IMR-90 (cell line): ENCODE measurements around the gene RNASET2. TPM values are rescaled to one million over a fixed set of nuclear protein-coding genes. Genes with fewer than 3 reads are reported as not detected.

Source experiments
- ATAC-seq: fragments of 200-7000 bp; cut with Tn5 transposase; 2 replicates; pipeline ENCODE4 v1.9.1; 2020; ENCODE audit warnings: low read depth, mild to moderate bottlenecking, moderate library complexity
- BruUV-seq: library from RNA; stranded (reverse); fragments of 400-500 nt; replicated peaks from 2 replicates; lab custom pipeline; 2021; lab: Mats Ljungman, UMichigan
- CTCF ChIA-PET: fragments of 300-600 bp; formaldehyde crosslinking; extraction: SDS; loops from one replicate; lab custom pipeline; 2021; ENCODE audit warnings: antibody characterized with exemption; lab: Yijun Ruan, JAX
- POLR2A ChIA-PET: fragments of 300-600 bp; sonication (Branson Sonifier 250); formaldehyde crosslinking; loops from one replicate; lab custom pipeline; 2022; ENCODE audit warnings: antibody characterized with exemption; ENCODE audit not compliant: unreplicated experiment; lab: Charles Lee
- DNase-seq: peaks from one replicate; pipeline ENCODE4 v3.0.0; 2013
- H2AFZ ChIP-seq: replicated peaks from 2 replicates; pipeline ENCODE3; 2013; ENCODE audit warnings: low read length, mild to moderate bottlenecking; ENCODE audit not compliant: poor library complexity
- H2AK5ac ChIP-seq: 2 replicates; pipeline ENCODE4 v1.6.1; 2013; ENCODE audit warnings: low read depth, low read length, inconsistent platforms
- H2AK9ac ChIP-seq: replicated peaks from 2 replicates; pipeline ENCODE3; 2013; ENCODE audit warnings: mild to moderate bottlenecking, low read depth, low read length, moderate library complexity; ENCODE audit not compliant: poor library complexity
- H2BK120ac ChIP-seq: 2 replicates; pipeline ENCODE4 v1.6.1; 2013; ENCODE audit warnings: low read depth, low read length, inconsistent platforms
- H2BK15ac ChIP-seq: 3 replicates; pipeline ENCODE4 v1.6.1; 2013; ENCODE audit warnings: low read depth, low read length, inconsistent platforms
- H2BK20ac ChIP-seq: 2 replicates; pipeline ENCODE4 v1.6.1; 2013; ENCODE audit warnings: low read depth, mild to moderate bottlenecking, inconsistent platforms, low read length, moderate library complexity
- H2BK5ac ChIP-seq: 2 replicates; pipeline ENCODE4 v1.6.1; 2013; ENCODE audit warnings: mild to moderate bottlenecking, low read depth, low read length, inconsistent platforms; ENCODE audit not compliant: poor library complexity, severe bottlenecking
- H3K14ac ChIP-seq: replicated peaks from 2 replicates; pipeline ENCODE4 v1.6.1; 2013; ENCODE audit warnings: low read depth, low read length, inconsistent platforms
- H3K18ac ChIP-seq: 2 replicates; pipeline ENCODE4 v1.6.1; 2013; ENCODE audit warnings: low read depth, low read length, control low read depth
- H3K23ac ChIP-seq: 2 replicates; pipeline ENCODE4 v1.6.1; 2013; ENCODE audit warnings: low read depth, low read length, inconsistent platforms
- H3K27ac ChIP-seq: 2 replicates; pipeline ENCODE4 v1.5.1; 2013; ENCODE audit warnings: mild to moderate bottlenecking, control low read depth, low read length; ENCODE audit not compliant: insufficient read depth
- H3K27me3 ChIP-seq: 2 replicates; pipeline ENCODE4 v1.6.1; 2013; ENCODE audit warnings: low read length; ENCODE audit not compliant: control insufficient read depth, insufficient read depth
- H3K36me3 ChIP-seq: 2 replicates; pipeline ENCODE4 v1.6.1; 2013; ENCODE audit warnings: low read length, mixed read lengths; ENCODE audit not compliant: control insufficient read depth, insufficient read depth
- H3K4ac ChIP-seq: 2 replicates; pipeline ENCODE4 v1.6.1; 2013; ENCODE audit warnings: low read depth, low read length, inconsistent platforms
- H3K4me1 ChIP-seq: 2 replicates; pipeline ENCODE4 v1.6.1; 2013; ENCODE audit warnings: low read length, mixed read lengths; ENCODE audit not compliant: control insufficient read depth, insufficient read depth
- H3K4me2 ChIP-seq: 2 replicates; pipeline ENCODE4 v1.6.1; 2013; ENCODE audit warnings: low read depth, mild to moderate bottlenecking, control low read depth, low read length, moderate library complexity
- H3K4me3 ChIP-seq: 2 replicates; pipeline ENCODE4 v1.5.1; 2013; ENCODE audit warnings: low read depth, mild to moderate bottlenecking, control low read depth, low read length, moderate library complexity; ENCODE audit not compliant: insufficient read depth
- H3K56ac ChIP-seq: 2 replicates; pipeline ENCODE4 v1.6.1; 2013; ENCODE audit warnings: low read length, inconsistent platforms; ENCODE audit not compliant: insufficient read depth; ENCODE audit errors: extremely low read depth
- H3K79me1 ChIP-seq, 2 experiments: 2 replicates each; pipeline ENCODE4 v1.6.1; 2013; ENCODE audit warnings: low read length in 2 of 2, inconsistent platforms in 1 of 2, low read depth in 1 of 2
- H3K9ac ChIP-seq: 2 replicates; pipeline ENCODE4 v1.6.1; 2013; ENCODE audit warnings: low read depth, low read length, control low read depth
- H3K9me1 ChIP-seq: 2 replicates; pipeline ENCODE4 v1.6.1; 2013; ENCODE audit warnings: low read length, inconsistent platforms; ENCODE audit not compliant: insufficient read depth
- H3K9me3 ChIP-seq: 2 replicates; pipeline ENCODE4 v1.6.1; 2013; ENCODE audit warnings: low read length; ENCODE audit not compliant: control insufficient read depth, insufficient read depth
- H4K20me1 ChIP-seq: 2 replicates; pipeline ENCODE4 v1.6.1; 2013; ENCODE audit warnings: low read length, inconsistent platforms; ENCODE audit not compliant: insufficient read depth
- H4K5ac ChIP-seq: 2 replicates; pipeline ENCODE4 v1.6.1; 2013; ENCODE audit warnings: mild to moderate bottlenecking, low read depth, low read length, control low read depth
- H4K8ac ChIP-seq, 2 experiments: 2 replicates each; pipeline ENCODE4 v1.6.1; 2013; ENCODE audit warnings: low read depth in 2 of 2, low read length in 2 of 2, control low read depth in 1 of 2, inconsistent platforms in 1 of 2
- H4K91ac ChIP-seq: 2 replicates; pipeline ENCODE4 v1.6.1; 2013; ENCODE audit warnings: low read depth, low read length, inconsistent platforms; ENCODE audit not compliant: insufficient read depth
- BHLHE40 ChIP-seq: fragments of 150-350 bp; IDR thresholded peaks from 2 replicates; pipeline ENCODE4 v1.6.1; 2016; ENCODE audit warnings: mild to moderate bottlenecking, low read depth, low read length
- CEBPB ChIP-seq: IDR thresholded peaks from 2 replicates; pipeline ENCODE4 v1.6.1; 2012; ENCODE audit warnings: low read depth, low read length, improper control_type of control experiment
- CHD1 ChIP-seq: IDR thresholded peaks from 2 replicates; pipeline ENCODE4 v1.6.1; 2012; ENCODE audit warnings: low read depth, low read length, improper control_type of control experiment
- CTCF ChIP-seq: conservative IDR thresholded peaks from 2 replicates; pipeline ENCODE4 v1.5.1; 2012; ENCODE audit warnings: mild to moderate bottlenecking, low read depth, low read length, improper control_type of control experiment
- ELK1 ChIP-seq: fragments of 150-350 bp; IDR thresholded peaks from 2 replicates; pipeline ENCODE4 v1.6.1; 2016; ENCODE audit warnings: low read depth, mild to moderate bottlenecking, low read length, moderate library complexity, borderline replicate concordance
- FOS ChIP-seq: fragments of 150-350 bp; IDR thresholded peaks from 2 replicates; pipeline ENCODE4 v1.6.1; 2016; ENCODE audit warnings: low read depth, low read length
- MAFK ChIP-seq: IDR thresholded peaks from 2 replicates; pipeline ENCODE4 v1.6.1; 2012; ENCODE audit warnings: low read depth, low read length, improper control_type of control experiment
- MAZ ChIP-seq: IDR thresholded peaks from 2 replicates; pipeline ENCODE4 v1.6.1; 2012; ENCODE audit warnings: low read depth, mild to moderate bottlenecking, low read length, improper control_type of control experiment, moderate library complexity, borderline replicate concordance
- MXI1 ChIP-seq: IDR thresholded peaks from 2 replicates; pipeline ENCODE4 v1.6.1; 2012; ENCODE audit warnings: low read depth, mild to moderate bottlenecking, low read length, moderate library complexity, borderline replicate concordance
- NFE2L2 ChIP-seq: fragments of 150-350 bp; IDR thresholded peaks from 2 replicates; pipeline ENCODE4 v1.6.1; 2016; ENCODE audit warnings: low read depth, mild to moderate bottlenecking, low read length
- POLR2A ChIP-seq: IDR thresholded peaks from 2 replicates; pipeline ENCODE4 v1.6.1; 2012; ENCODE audit warnings: mild to moderate bottlenecking, low read depth, low read length
- RAD21 ChIP-seq: IDR thresholded peaks from 2 replicates; pipeline ENCODE4 v1.6.1; 2012; ENCODE audit warnings: low read length, improper control_type of control experiment
- RFX5 ChIP-seq: IDR thresholded peaks from 2 replicates; pipeline ENCODE4 v1.8.0; 2012; ENCODE audit warnings: low read depth, mild to moderate bottlenecking, low read length, moderate library complexity
- SMC3 ChIP-seq: fragments of 150-350 bp; IDR thresholded peaks from 2 replicates; pipeline ENCODE4 v1.6.1; 2016; ENCODE audit warnings: low read depth, mild to moderate bottlenecking, antibody characterized with exemption, low read length, moderate library complexity
- USF2 ChIP-seq: fragments of 150-350 bp; IDR thresholded peaks from 2 replicates; pipeline ENCODE4 v1.6.1; 2017; ENCODE audit warnings: mild to moderate bottlenecking, antibody characterized with exemption, low read length, low read depth
- WGBS, 2 experiments: methylation state at CpG; one replicate each; pipeline versions ENCODE4 v1.1.5 to v1.1.7; 2013; ENCODE audit warnings: missing lambda C conversion rate in 2 of 2; ENCODE audit not compliant: insufficient read length in 1 of 2; ENCODE audit errors: extremely low coverage in 2 of 2; 5-methylcytosine and 5-hydroxymethylcytosine counted together
- dilution Hi-C: fragments of 300-500 bp; cut with HindIII; formaldehyde crosslinking; loops from one replicate; pipeline ENCODE4 v1.14.3; 2018; ENCODE audit warnings: low sequenced_read_pairs; ENCODE audit not compliant: unreplicated experiment
- in situ Hi-C: fragments of 300-500 bp; cut with MboI; formaldehyde crosslinking; loops from 3 replicates; pipeline ENCODE4 v1.14.3; 2019; ENCODE audit warnings: low sequenced_read_pairs, inconsistent platforms, mixed read lengths
- intact Hi-C: fragments of 100-400 bp; cut with micrococcal nuclease; formaldehyde crosslinking; loops from 2 replicates; pipeline ENCODE4 v1.10.0; 2022
- polyA plus RNA-seq, 3 experiments: library from polyadenylated mRNA; depleted of rRNA; stranded (reverse); fragments of >200 nt; gene quantifications; 2 replicates each; pipeline ENCODE4 v1.2.3, GENCODE V29; 2012; ENCODE audit warnings: low replicate concordance in 1 of 3
- total RNA-seq: library from RNA; depleted of rRNA; stranded (reverse); fragments of >200 nt; gene quantifications from 2 replicates; pipeline ENCODE4 v1.2.3, GENCODE V29; 2012

Gene RNASET2
- total and polyA plus RNA-seq, 2 of the 4 experiments (the other 2 are of a cell fraction), result 13.6 to 24.9 TPM

GRCh38 chr6:166999884-167000253 lies 43.5 kb upstream of the RNASET2 start:
- peak overlapping the region; percentile 81 for H3K14ac ChIP-seq
- no CpG with 5 or more reads among the region's 10 CpGs for WGBS, 2 experiments
- no peak for DNase-seq
- H2BK20ac ChIP-seq, result no peak overlapping the region
- no peak overlapping the region for H2BK120ac ChIP-seq
- in situ Hi-C loops (loop anchor here (25.0 kb wide), 1 partner anchor 363 kb away; the partner anchor contains the start of gene RPS6KA2), intact Hi-C loops (loop anchor here (5.0 to 10.0 kb wide), 2 partner anchors 373 to 545 kb away; partner anchors contain the start of gene RPS6KA2), dilution Hi-C loops (no loop called here)
- H3K27ac ChIP-seq, result peak overlapping the region; percentile 70
- H4K8ac ChIP-seq, result peak overlapping the region in 1 of 2 experiments; percentile 68; a peak in 1 of 4 replicates
- peaks cover 3% of the 10 kb centered on the region; the same call in 1 of the 2 replicates for H3K9me1 ChIP-seq
- peak overlapping the region; percentile 98 for H2AFZ ChIP-seq
- H3K18ac ChIP-seq, result no peak overlapping the region
- H2AK5ac ChIP-seq, result no peak overlapping the region; the same call in 1 of the 2 replicates
- H3K79me1 ChIP-seq, result peaks cover 23 to 36% of the 10 kb centered on the region in 2 experiments
- no TSS peak for BruUV-seq
- H3K4me3 ChIP-seq, result peak overlapping the region; percentile 84
- H4K5ac ChIP-seq, result 0 out of 2 replicates have a peak overlapping the region, but pooled peaks have one; percentile 43
- peak overlapping the region; percentile 97 for H3K4me2 ChIP-seq
- H2BK5ac ChIP-seq, result peak overlapping the region; percentile 73
- H3K27me3 ChIP-seq, result no peaks in the 10 kb centered on the region
- H3K9ac ChIP-seq, result peak overlapping the region; percentile 91
- ChIA-PET CTCF (interaction anchor here (1.3 kb wide), 1 partner anchor 10 kb away, joined by 6 read pairs; no protein-coding TSS in a partner anchor), POLR2A (interaction anchor here (0.6 kb wide), 1 partner anchor 10 kb away, joined by 4 read pairs; no protein-coding TSS in a partner anchor)
- H2BK15ac ChIP-seq, result no peak overlapping the region
- H3K9me3 ChIP-seq, result no peaks in the 10 kb centered on the region
- H3K56ac ChIP-seq, result 0 out of 2 replicates have a peak overlapping the region, but pooled peaks have one; percentile 8
- H4K91ac ChIP-seq, result peak overlapping the region; percentile 65; the same call in 1 of the 2 replicates
- no peak for ATAC-seq
- peaks cover 9% of the 10 kb centered on the region for H3K4me1 ChIP-seq
- peaks cover 8% of the 10 kb centered on the region; the same call in 1 of the 2 replicates for H4K20me1 ChIP-seq
- H3K23ac ChIP-seq, result peak overlapping the region; percentile 91
- peak overlapping the region; percentile 71; the same call in 1 of the 2 replicates for H3K4ac ChIP-seq
- H3K36me3 ChIP-seq, result no peaks in the 10 kb centered on the region; the same call in 1 of the 2 replicates
- no peak overlapping the region for H2AK9ac ChIP-seq
- TF ChIP-seq MXI1 (no peak), RAD21 (no peak), BHLHE40 (no peak), POLR2A (no peak), MAZ (no peak), NFE2L2 (no peak), ELK1 (no peak), CEBPB (no peak), MAFK (no peak), FOS (no peak), CHD1 (no peak), USF2 (no peak), RFX5 (no peak), CTCF (no peak), SMC3 (no peak)
